C4-2B (cell line): ENCODE data around the gene MARK1.

Experiments
- CTCF ChIP-seq: fragments of 450-650 bp; conservative IDR thresholded peaks from 2 replicates; pipeline ENCODE4 v1.5.1; 2017; ENCODE audit warnings: mild to moderate bottlenecking
- ZFX ChIP-seq: fragments of 450-650 bp; IDR thresholded peaks from 2 replicates; pipeline ENCODE4 v1.6.1; 2017

DNA sequence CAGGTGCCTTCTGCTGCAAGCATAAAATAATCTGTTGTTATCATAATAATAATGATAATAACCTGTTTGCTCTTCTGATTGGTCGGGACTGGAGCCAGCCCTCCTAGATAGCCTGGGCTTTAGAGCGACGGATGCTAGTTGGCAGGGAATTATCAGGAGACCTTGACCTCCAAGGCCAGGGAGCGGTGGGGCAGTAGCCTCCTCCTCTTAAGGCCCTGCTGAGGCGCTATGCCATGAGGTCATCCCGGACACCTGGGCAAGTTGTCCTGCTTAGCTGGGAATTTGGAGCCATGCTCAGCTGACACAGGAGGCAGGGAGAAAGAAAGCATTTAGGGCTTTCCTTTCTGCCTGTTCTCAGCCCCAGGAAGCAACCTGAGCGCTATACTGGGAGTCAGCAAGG, 177.8 kb downstream of the MARK1 start:
- TF ChIP-seq CTCF = no peak
- no peak for TF ChIP-seq ZFX
